Measurements from ENCODE around the gene OST4.
"Not testable (repeated sequence)": the region's sequence is repeated elsewhere in the genome, so short reads cannot be mapped to it uniquely, and the experiment has no call there.

- not testable (repeated sequence) for TF ChIP-seq CTCF, POLR2A (IDR thresholded peaks at IDR 0.05)
Observed at GRCh38 chr2:27111392-27112078, 40.1 kb upstream of the OST4 start.
